HG03342 (cell line): ENCODE data around the gene CLEC18C.
"Not testable (repeated sequence)": the region's sequence is repeated elsewhere in the genome, so short reads cannot be mapped to it uniquely, and the experiment has no call there.

Source experiments
- ATAC-seq: cut with Tn5 transposase; IDR thresholded peaks from one replicate; pipeline ENCODE4 v1.9.1; 2021; ENCODE audit warnings: mild to moderate bottlenecking, moderate library complexity; ENCODE audit not compliant: unreplicated experiment

The CLEC18C gene

DNA sequence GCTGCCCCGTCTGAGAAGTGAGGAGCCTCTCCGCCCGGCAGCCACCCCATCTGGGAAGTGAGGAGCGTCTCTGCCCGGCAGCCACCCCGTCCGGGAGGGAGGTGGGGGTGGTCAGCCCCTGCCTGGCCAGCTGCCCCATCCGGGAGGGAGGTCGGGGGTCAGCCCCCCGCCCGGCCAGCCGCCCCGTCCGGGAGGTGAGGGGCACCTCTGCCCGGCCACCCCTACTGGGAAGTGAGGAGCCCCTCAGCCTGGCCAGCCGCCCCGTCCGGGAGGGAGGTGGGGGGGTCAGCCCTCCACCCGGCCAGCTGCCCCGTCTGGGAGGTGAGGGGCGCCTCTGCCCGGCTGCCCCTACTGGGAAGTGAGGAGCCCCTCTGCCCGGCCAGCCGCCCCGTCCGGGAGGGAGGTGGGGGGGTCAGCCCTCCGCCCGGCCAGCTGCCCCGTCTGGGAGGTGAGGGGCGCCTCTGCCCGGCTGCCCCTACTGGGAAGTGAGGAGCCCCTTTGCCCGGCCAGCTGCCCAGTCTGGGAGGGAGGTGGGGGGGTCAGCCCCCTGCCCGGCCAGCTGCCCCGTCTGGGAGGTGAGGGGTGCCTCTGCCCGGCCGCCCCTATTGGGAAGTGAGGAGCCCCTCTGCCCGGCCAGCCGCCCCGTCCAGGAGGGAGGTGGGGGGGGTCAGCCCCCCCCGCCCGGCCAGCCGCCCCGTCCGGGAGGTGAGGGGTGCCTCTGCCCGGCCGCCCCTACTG, 31.2 kb downstream of the CLEC18C start:
- ATAC-seq: not testable (repeated sequence)

DNA sequence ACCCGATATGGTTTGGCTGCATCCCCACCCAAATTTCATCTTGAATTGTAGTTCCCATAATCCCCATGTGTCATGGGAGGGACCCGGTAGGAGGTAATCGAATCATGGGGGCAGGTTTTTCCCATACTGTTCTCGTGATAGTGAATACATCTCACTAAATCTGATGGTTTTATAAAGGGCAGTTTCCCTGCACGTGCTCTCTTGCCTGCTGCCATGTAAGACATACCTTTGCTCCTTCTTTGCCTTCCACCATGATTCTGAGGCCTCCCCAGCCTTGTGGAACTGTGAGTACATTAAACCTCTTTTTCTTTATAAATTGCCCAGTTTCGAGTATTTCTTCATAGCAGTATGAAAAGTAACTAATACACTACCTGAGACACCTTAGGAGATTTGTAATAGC, 32.8 kb downstream of the CLEC18C start:
- not testable (repeated sequence) for ATAC-seq

DNA sequence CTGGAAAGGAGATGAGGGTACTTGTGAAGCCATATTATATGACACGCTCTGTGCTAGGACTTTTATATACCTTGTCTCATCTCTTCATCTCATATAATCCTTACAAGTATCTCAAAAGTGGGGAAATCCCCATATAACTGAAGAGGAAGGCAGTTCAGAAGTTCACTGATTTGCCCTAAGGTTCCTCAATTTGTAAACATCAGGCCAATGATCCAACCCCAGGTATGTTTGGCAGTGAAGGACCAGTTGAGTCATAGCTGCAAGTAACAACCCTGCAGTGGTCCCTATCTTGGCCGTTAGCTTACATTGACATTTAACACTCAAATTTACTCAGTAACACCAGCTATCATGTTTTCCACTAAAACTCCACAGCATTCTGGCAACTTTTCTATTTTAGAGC, 45.0 kb downstream of the CLEC18C start:
- ATAC-seq: not testable (repeated sequence)

DNA sequence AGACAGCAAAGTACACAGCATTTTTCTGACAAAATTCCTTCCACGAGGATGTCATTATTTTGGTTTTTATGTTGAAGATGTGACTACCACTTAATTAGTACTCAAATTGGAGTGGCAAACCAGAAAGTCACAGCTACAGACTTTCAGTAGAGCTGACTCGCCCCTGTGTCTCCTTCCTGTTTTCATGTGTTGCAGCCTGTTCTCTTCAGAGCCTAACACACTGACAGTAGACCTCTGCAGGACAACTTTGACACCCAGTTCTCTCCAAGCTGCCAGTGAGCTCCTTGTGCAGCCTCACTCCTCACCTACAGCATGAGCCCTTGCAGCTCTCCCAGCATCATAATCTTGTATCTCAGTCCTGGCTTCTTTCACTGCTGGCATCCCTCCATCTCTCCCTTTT, 49.0 kb downstream of the CLEC18C start:
- ATAC-seq: not testable (repeated sequence)

DNA sequence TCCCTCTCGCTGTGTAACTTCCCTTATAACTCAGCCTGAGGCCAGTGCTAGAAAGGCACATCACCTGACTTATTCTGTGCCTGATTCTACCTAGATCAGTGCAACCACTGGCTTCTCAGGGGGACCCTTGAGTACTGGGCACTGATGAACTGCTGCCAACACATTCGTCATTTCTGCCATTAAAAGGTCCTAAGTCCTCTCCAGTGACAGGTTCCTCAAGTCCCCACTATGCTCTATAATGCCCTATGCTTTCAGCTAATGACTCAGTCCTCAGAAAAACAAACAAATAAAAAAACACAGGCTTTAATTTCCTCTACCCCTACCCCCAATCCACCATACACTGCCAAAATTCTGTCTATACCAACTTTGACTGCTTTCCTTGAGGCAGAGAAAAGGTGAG, 49.6 kb downstream of the CLEC18C start:
- not testable (repeated sequence) for ATAC-seq

DNA sequence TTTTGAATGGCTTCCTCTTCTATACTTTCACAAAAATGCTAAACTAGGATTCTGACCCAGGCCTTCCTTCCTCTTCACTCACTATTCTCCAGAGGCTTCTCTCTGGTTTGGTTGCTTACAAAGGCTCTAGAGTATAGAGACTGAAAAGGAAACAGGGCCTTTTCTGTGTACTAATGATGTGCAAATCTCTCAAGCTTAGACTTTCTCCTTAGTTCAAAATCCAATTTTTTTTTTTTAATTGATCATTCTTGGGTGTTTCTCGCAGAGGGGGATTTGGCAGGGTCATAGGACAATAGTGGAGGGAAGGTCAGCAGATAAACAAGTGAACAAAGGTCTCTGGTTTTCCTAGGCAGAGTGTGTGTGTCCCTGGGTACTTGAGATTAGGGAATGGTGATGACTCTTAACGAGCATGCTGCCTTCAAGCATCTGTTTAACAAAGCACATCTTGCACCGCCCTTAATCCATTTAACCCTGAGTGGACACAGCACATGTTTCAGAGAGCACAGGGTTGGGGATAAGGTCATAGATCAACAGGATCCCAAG, 50.5 kb downstream of the CLEC18C start:
- ATAC-seq: not testable (repeated sequence)

DNA sequence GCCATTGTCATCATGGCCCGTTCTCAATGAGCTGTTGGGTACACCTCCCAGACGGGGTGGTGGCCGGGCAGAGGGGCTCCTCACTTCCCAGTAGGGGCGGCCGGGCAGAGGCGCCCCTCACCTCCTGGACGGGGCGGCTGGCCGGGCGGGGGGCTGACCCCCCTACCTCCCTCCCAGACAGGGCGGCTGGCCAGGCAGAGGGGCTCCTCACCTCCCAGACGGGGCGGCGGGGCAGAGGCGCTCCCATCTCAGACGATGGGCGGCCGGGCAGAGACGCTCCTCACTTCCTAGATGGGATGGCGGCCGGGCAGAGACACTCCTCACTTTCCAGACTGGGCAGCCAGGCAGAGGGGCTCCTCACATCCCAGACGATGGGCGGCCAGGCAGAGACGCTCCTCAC, 51.1 kb downstream of the CLEC18C start:
- ATAC-seq: not testable (repeated sequence)

DNA sequence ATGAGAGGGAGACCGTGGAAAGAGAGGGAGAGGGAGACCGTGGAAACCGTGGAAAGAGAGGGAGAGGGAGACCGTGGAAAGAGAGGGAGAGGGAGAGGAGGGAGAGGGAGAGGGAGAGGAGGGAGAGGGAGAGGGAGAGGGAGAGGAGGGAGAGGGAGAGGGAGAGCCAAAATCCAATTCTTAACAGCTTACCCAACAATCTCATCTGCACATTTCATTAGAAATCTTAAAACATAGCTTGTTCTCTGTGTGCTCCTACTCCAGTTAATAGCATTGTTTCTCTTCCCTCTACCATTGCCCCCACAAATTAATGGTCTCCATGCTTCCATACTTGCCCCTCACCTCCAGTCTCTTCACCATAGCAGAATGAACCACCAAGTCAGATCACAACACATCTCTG, 51.8 kb downstream of the CLEC18C start:
- ATAC-seq: not testable (repeated sequence)

DNA sequence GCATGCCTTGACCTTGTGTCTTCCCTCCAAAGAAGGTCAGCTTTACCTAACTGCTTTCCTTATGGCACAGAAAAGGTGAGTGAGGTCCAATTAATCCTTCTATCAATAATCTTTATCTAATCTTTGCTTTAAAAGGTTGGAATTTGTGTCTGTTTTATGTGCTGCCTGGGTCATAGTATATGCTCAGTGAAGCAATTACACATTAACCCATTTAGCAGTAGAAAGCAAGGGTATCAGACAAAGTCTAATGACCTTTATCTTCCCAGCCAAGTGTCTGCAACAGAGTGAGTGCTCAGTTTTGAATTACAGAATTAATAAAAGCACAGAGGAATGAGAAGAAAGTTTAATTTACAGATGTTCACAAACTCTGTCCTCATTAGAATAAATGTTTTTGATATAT, 52.4 kb downstream of the CLEC18C start:
- ATAC-seq: not testable (repeated sequence)

DNA sequence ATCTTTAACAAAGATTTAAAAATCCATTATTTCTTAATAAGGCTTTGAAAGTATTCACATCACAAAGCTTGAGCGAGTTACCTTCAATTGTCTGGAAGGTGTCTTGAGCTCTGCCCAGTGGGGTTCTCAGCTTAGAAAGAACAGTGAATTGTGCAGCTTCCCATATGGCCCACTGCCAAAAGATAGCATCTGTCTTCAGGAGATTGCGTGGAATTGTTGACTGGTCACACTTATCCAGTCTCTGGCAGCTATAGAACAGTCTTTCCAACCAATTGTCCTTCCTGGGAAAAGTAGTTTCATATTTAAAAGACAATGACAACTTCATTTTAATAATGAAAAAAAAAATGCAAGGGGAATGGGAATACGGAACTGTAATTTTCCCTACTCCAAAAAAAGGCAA, 58.2 kb downstream of the CLEC18C start:
- not testable (repeated sequence) for ATAC-seq
